ENCODE data around the gene MXRA7. TPM values are rescaled to one million over a fixed set of nuclear protein-coding genes. Genes with fewer than 3 reads are reported as not detected.
A peak's percentile ranks its signal among the peaks of the same experiment; 100 is the strongest.

Gene MXRA7
- total and polyA plus RNA-seq, 2 of the 4 experiments (the other 2 are of a cell fraction): 168 to 231 TPM

- no peak for TF ChIP-seq BHLHE40 (IDR thresholded peaks at IDR 0.05; ENCODE audit: low read depth, low read length)
Observed at GRCh38 chr17:76691379-76692191, 19.2 kb downstream of the MXRA7 start (continued).

- Histone ChIP-seq H4K91ac (ENCODE audit: insufficient read depth, low read depth, low read length) (no peak overlapping the region), H3K14ac (replicated peaks; ENCODE audit: low read depth, low read length) (no peak overlapping the region), H2AK9ac (replicated peaks; ENCODE audit: low read depth, low read length, poor library complexity) (no peak overlapping the region), H4K8ac (ENCODE audit: low read depth in 2 of 2, low read length in 2 of 2) (no peak overlapping the region), H3K4ac (ENCODE audit: low read depth, low read length) (peak overlapping the region; percentile 38; the same call in 1 of the 2 replicates), H3K9ac (ENCODE audit: low read depth, low read length) (no peak overlapping the region), H4K5ac (ENCODE audit: low read depth, low read length) (no peak overlapping the region), H2AFZ (replicated peaks; ENCODE audit: low read length, poor library complexity) (no peak overlapping the region), H3K9me1 (ENCODE audit: insufficient read depth, low read length) (peaks cover 37% of the 10 kb centered on the region), H3K9me3 (ENCODE audit: control insufficient read depth, insufficient read depth, low read length) (no peaks in the 10 kb centered on the region), H3K23ac (ENCODE audit: low read depth, low read length) (no peak overlapping the region), H3K36me3 (ENCODE audit: control insufficient read depth, insufficient read depth, low read length) (peaks cover 22% of the 10 kb centered on the region), H3K27ac (ENCODE audit: insufficient read depth, low read length) (no peak overlapping the region), H3K4me1 (ENCODE audit: control insufficient read depth, insufficient read depth, low read length) (peaks cover 28% of the 10 kb centered on the region), H3K27me3 (ENCODE audit: control insufficient read depth, insufficient read depth, low read length) (no peaks in the 10 kb centered on the region), H3K4me2 (ENCODE audit: low read depth, low read length) (no peak overlapping the region), H2AK5ac (ENCODE audit: low read depth, low read length) (peak overlapping the region; percentile 23; the same call in 1 of the 2 replicates), H4K20me1 (ENCODE audit: insufficient read depth, low read length) (peaks cover 50% of the 10 kb centered on the region), H3K18ac (ENCODE audit: low read depth, low read length) (no peak overlapping the region), H3K79me1 (ENCODE audit: low read depth in 1 of 2, low read length in 2 of 2) (peaks cover 31 to 80% of the 10 kb centered on the region in 2 experiments), H2BK20ac (ENCODE audit: low read depth, low read length) (no peak overlapping the region), H2BK5ac (ENCODE audit: low read depth, low read length, poor library complexity, severe bottlenecking) (no peak overlapping the region), H3K56ac (ENCODE audit: extremely low read depth, insufficient read depth, low read length) (no peak overlapping the region), H2BK120ac (ENCODE audit: low read depth, low read length) (no peak overlapping the region), H2BK15ac (ENCODE audit: low read depth, low read length) (no peak overlapping the region), H3K4me3 (ENCODE audit: insufficient read depth, low read depth, low read length) (no peak overlapping the region)
- ChIA-PET CTCF (no interaction called here), POLR2A (ENCODE audit: unreplicated experiment) (no interaction called here)
- no peak for DNase-seq
- BruUV-seq (replicated peaks): no TSS peak
- no peak for ATAC-seq (ENCODE audit: low read depth)
- TF ChIP-seq NFE2L2 (IDR thresholded peaks at IDR 0.05; ENCODE audit: low read depth, low read length): no peak
- no peak for TF ChIP-seq RCOR1 (IDR thresholded peaks at IDR 0.05; ENCODE audit: insufficient replicate concordance, low read length)
- no peak for TF ChIP-seq FOS (IDR thresholded peaks at IDR 0.05; ENCODE audit: low read depth, low read length)
- TF ChIP-seq CEBPB (IDR thresholded peaks at IDR 0.05; ENCODE audit: low read depth, low read length): no peak
- TF ChIP-seq RFX5 (IDR thresholded peaks at IDR 0.05; ENCODE audit: low read depth, low read length): no peak
- TF ChIP-seq MXI1 (IDR thresholded peaks at IDR 0.05; ENCODE audit: borderline replicate concordance, low read depth, low read length): no peak
- TF ChIP-seq BHLHE40 (IDR thresholded peaks at IDR 0.05; ENCODE audit: low read depth, low read length): no peak
- TF ChIP-seq USF2 (IDR thresholded peaks at IDR 0.05; ENCODE audit: low read depth, low read length): no peak
- TF ChIP-seq CTCF (conservative IDR thresholded peaks at IDR 0.05; ENCODE audit: low read depth, low read length): no peak
- TF ChIP-seq POLR2A (IDR thresholded peaks at IDR 0.05; ENCODE audit: low read depth, low read length): no peak
- TF ChIP-seq MAZ (IDR thresholded peaks at IDR 0.05; ENCODE audit: borderline replicate concordance, low read depth, low read length): no peak
- in situ Hi-C loops (cut with MboI; ENCODE audit: low sequenced_read_pairs): no loop called here
- dilution Hi-C loops (cut with HindIII; ENCODE audit: low sequenced_read_pairs, unreplicated experiment): no loop called here
- intact Hi-C loops (cut with micrococcal nuclease): no loop called here
- WGBS, 2 experiments (ENCODE audit: extremely low coverage in 2 of 2, insufficient read length in 1 of 2): 69% methylated on average over 5 of the region's 13 CpGs; no CpG with 5 or more reads in 1 of the 2 experiments
Observed at GRCh38 chr17:76690596-76691280, 20.0 kb downstream of the MXRA7 start.

All from IMR-90 (cell line).